Endothelial cell of umbilical vein (primary cell): ENCODE data around the gene ZFR2. TPM values are rescaled to one million over a fixed set of nuclear protein-coding genes. Genes with fewer than 3 reads are reported as not detected.

ENCODE experiments used
- BruUV-seq: library from RNA; stranded (reverse); fragments of 400-500 nt; replicated peaks from 2 replicates; lab custom pipeline; 2021; lab: Mats Ljungman, UMichigan
- CTCF ChIA-PET: fragments of 300-600, 350-600 bp; sonication (Branson Sonifier 250); formaldehyde crosslinking; loops from one replicate; lab custom pipeline; 2021; ENCODE audit warnings: antibody characterized with exemption, inconsistent platforms; lab: Charles Lee
- POLR2A ChIA-PET: fragments of 300-600, 350-600 bp; sonication (Branson Sonifier 250); formaldehyde crosslinking; loops from one replicate; lab custom pipeline; 2021; ENCODE audit warnings: antibody characterized with exemption, inconsistent platforms; lab: Charles Lee
- DNase-seq: peaks from one replicate; pipeline ENCODE4 v3.0.0-alpha.2; 2011; ENCODE audit warnings: low read depth, low spot score
- FAIRE-seq: peaks from 2 replicates; lab custom pipeline; 2011; peaks lifted over from hg19 to GRCh38; lab: Jason Lieb, UNC
- H2AFZ ChIP-seq: 2 replicates; pipeline ENCODE4 v1.6.0; 2012; ENCODE audit warnings: low read depth, low read length, control low read depth, inconsistent platforms
- H3K27ac ChIP-seq: 2 replicates; pipeline ENCODE4 v1.5.1; 2011; ENCODE audit warnings: low read depth, mild to moderate bottlenecking, control low read depth, low read length, moderate library complexity; ENCODE audit not compliant: insufficient read depth
- H3K27me3 ChIP-seq, 2 experiments: 2 replicates each; pipeline versions ENCODE4 v1.6.0 to v1.6.1; 2011; ENCODE audit warnings: low read length in 2 of 2, mixed read lengths in 1 of 2; ENCODE audit not compliant: control insufficient read depth in 2 of 2, insufficient read depth in 2 of 2
- H3K36me3 ChIP-seq, 2 experiments: 2 replicates in 1 of 2; 3 replicates in 1 of 2; pipeline ENCODE4 v1.5.1; 2011; ENCODE audit warnings: low read length in 2 of 2, mild to moderate bottlenecking in 1 of 2, moderate library complexity in 1 of 2; ENCODE audit not compliant: control insufficient read depth in 2 of 2, insufficient read depth in 2 of 2; ENCODE audit errors: extremely low read depth in 1 of 2
- H3K4me1 ChIP-seq: 3 replicates; pipeline ENCODE4 v1.5.1; 2011; ENCODE audit warnings: mild to moderate bottlenecking, low read length; ENCODE audit not compliant: control insufficient read depth, insufficient read depth; ENCODE audit errors: extremely low read depth
- H3K4me2 ChIP-seq: 2 replicates; pipeline ENCODE4 v1.6.1; 2011; ENCODE audit warnings: low read length, control low read depth, mixed read lengths; ENCODE audit not compliant: insufficient read depth
- H3K4me3 ChIP-seq, 3 experiments: fragments of 200-600 bp in 1 of 3; sonication (generic), shearing (Covaris generic) in 1 of 3; replicated peaks in 1 of 3; 2 replicates each; pipeline ENCODE4 v1.5.1; 2011 to 2016; ENCODE audit warnings: control low read depth in 3 of 3, low read length in 3 of 3, mild to moderate bottlenecking in 2 of 3, inconsistent platforms in 1 of 3, low read depth in 1 of 3, moderate library complexity in 1 of 3; ENCODE audit not compliant: insufficient read depth in 1 of 3
- H3K79me2 ChIP-seq: 2 replicates; pipeline ENCODE4 v1.6.0; 2012; ENCODE audit warnings: low read length, inconsistent platforms; ENCODE audit not compliant: control insufficient read depth, insufficient read depth
- H3K9ac ChIP-seq: replicated peaks from 2 replicates; pipeline ENCODE3; 2011; ENCODE audit warnings: low read length, control low read depth; ENCODE audit not compliant: insufficient read depth; ENCODE audit errors: extremely low read depth
- H3K9me1 ChIP-seq: replicated peaks from 3 replicates; pipeline ENCODE4 v1.6.0; 2011; ENCODE audit warnings: mild to moderate bottlenecking, low read length; ENCODE audit not compliant: control insufficient read depth, insufficient read depth; ENCODE audit errors: extremely low read depth
- H3K9me3 ChIP-seq: replicated peaks from 2 replicates; pipeline ENCODE4 v1.5.1; 2012; ENCODE audit warnings: low read length, inconsistent platforms; ENCODE audit not compliant: control insufficient read depth, insufficient read depth
- H4K20me1 ChIP-seq: replicated peaks from 2 replicates; pipeline ENCODE3; 2011; ENCODE audit warnings: mild to moderate bottlenecking, low read length; ENCODE audit not compliant: control insufficient read depth, insufficient read depth; ENCODE audit errors: extremely low read depth
- EZH2 ChIP-seq: IDR thresholded peaks from 2 replicates; pipeline ENCODE4 v1.6.1; 2012; ENCODE audit warnings: borderline replicate concordance, low read depth, mild to moderate bottlenecking, moderate library complexity, low read length, inconsistent platforms; ENCODE audit not compliant: severe bottlenecking
- FOS ChIP-seq: IDR thresholded peaks from 2 replicates; pipeline ENCODE4 v1.6.1; 2011; ENCODE audit warnings: mild to moderate bottlenecking, low read length, moderate library complexity, borderline replicate concordance; ENCODE audit not compliant: insufficient read depth
- GATA2 ChIP-seq: IDR thresholded peaks from 2 replicates; pipeline ENCODE4 v1.7.0; 2011; ENCODE audit warnings: low read depth, mild to moderate bottlenecking, moderate library complexity, mixed read lengths, low read length; ENCODE audit not compliant: insufficient read length, insufficient read depth
- JUN ChIP-seq: IDR thresholded peaks from 2 replicates; pipeline ENCODE4 v1.6.1; 2011; ENCODE audit warnings: borderline replicate concordance, low read depth; ENCODE audit not compliant: insufficient read length, insufficient read depth
- MYC ChIP-seq: IDR thresholded peaks from one replicate; pipeline ENCODE4 v1.6.1; 2011; ENCODE audit warnings: mild to moderate bottlenecking, low read depth, low read length
- POLR2A ChIP-seq: IDR thresholded peaks from 2 replicates; pipeline ENCODE4 v1.6.1; 2012; ENCODE audit warnings: low read depth, mild to moderate bottlenecking, control low read depth, low read length
- POLR2AphosphoS5 ChIP-seq: IDR thresholded peaks from 2 replicates; pipeline ENCODE4 v1.6.1; 2012; ENCODE audit warnings: low read depth, mild to moderate bottlenecking, control low read depth, low read length, moderate library complexity; ENCODE audit not compliant: insufficient read depth
- dilution Hi-C: fragments of 300-500 bp; cut with MboI; formaldehyde crosslinking; loops from one replicate; pipeline ENCODE4 v1.15.0; 2019; ENCODE audit warnings: low sequenced_read_pairs; ENCODE audit not compliant: extremely low pct_ligation_motif_present
- intact Hi-C: fragments of 100-400 bp; cut with micrococcal nuclease; formaldehyde crosslinking; loops from one replicate; pipeline ENCODE4 v1.10.0; 2022
- polyA plus RNA-seq, 4 experiments: library from polyadenylated mRNA; depleted of rRNA in 3 of 4; stranded (reverse) in 3 of 4; unstranded in 1 of 4; fragments of >200 nt; gene quantifications; 2 replicates each; pipeline versions ENCODE4 v1.2.1 to v1.2.3, GENCODE V29; 2011 to 2012; ENCODE audit warnings: missing spikeins in 1 of 4
- total RNA-seq: library from RNA; stranded (reverse); gene quantifications from 2 replicates; pipeline ENCODE4 v1.2.3, GENCODE V29; 2021
- TF ChIP-seq, protein P1 (sequence below), 2 donors: IDR thresholded peaks; 1 replicate in 1 of 2; 2 replicates in 1 of 2; pipeline ENCODE4 v1.5.1; 2011; ENCODE audit warnings: low read length in 2 of 2, mild to moderate bottlenecking in 2 of 2, moderate library complexity in 2 of 2, control low read depth in 1 of 2, inconsistent platforms in 1 of 2, low read depth in 1 of 2; ENCODE audit not compliant: insufficient read depth in 1 of 2; ENCODE audit errors: extremely low read depth in 1 of 2
- TF ChIP-seq, protein P2 (sequence below): IDR thresholded peaks from 2 replicates; pipeline ENCODE4 v1.6.1; 2011; ENCODE audit not compliant: insufficient read depth, insufficient read length

The ZFR2 gene
- total and polyA plus RNA-seq, 2 donors (not counting 3 experiments of a cell fraction or from before 2014, with no cell fraction given) = not detected

DNA sequence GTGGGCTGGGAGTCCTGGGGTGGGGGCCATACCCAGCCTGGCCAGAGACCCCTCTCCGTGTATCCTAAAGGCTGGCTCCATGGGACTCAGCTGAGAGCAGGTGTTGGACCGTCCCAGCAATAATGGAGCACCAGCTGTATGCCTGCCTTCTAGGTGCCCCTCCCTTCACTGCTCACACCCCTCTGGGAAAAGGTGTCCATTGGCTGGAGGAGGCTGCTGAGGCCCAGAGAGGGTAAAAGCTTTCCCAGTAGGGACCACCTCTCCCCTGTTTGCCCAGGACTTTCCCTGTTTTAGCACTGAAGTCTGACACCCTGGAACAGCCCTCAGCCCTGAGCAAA lies 93.5 kb downstream of the ZFR2 start:
- Histone ChIP-seq H3K9ac (no peak overlapping the region), H3K9me3 (no peaks in the 10 kb centered on the region), H4K20me1 (no peaks in the 10 kb centered on the region), H3K4me2 (no peak overlapping the region), H3K4me3 (no peak overlapping the region), H3K79me2 (no peaks in the 10 kb centered on the region), H3K9me1 (no peaks in the 10 kb centered on the region), H3K27me3 (no peaks in the 10 kb centered on the region), H3K27ac (no peak overlapping the region), H3K36me3 (no peaks in the 10 kb centered on the region), H2AFZ (no peak overlapping the region), H3K4me1 (no peaks in the 10 kb centered on the region)
- CTCF ChIA-PET = no interaction called here
- no TSS peak for BruUV-seq
- dilution Hi-C loops (no loop called here), intact Hi-C loops (no loop called here)
- FAIRE-seq = no peak
- POLR2A ChIA-PET = interaction anchor here (0.6 kb wide), 1 partner anchor 1015 kb away, joined by 3 read pairs; no protein-coding TSS in a partner anchor
- DNase-seq = no peak
- TF ChIP-seq, protein P1, sequence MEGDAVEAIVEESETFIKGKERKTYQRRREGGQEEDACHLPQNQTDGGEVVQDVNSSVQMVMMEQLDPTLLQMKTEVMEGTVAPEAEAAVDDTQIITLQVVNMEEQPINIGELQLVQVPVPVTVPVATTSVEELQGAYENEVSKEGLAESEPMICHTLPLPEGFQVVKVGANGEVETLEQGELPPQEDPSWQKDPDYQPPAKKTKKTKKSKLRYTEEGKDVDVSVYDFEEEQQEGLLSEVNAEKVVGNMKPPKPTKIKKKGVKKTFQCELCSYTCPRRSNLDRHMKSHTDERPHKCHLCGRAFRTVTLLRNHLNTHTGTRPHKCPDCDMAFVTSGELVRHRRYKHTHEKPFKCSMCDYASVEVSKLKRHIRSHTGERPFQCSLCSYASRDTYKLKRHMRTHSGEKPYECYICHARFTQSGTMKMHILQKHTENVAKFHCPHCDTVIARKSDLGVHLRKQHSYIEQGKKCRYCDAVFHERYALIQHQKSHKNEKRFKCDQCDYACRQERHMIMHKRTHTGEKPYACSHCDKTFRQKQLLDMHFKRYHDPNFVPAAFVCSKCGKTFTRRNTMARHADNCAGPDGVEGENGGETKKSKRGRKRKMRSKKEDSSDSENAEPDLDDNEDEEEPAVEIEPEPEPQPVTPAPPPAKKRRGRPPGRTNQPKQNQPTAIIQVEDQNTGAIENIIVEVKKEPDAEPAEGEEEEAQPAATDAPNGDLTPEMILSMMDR (IDR thresholded peaks at IDR 0.05; ENCODE audit: extremely low read depth in 1 of 2, insufficient read depth in 1 of 2, low read depth in 1 of 2, low read length in 2 of 2) = no peak
- TF ChIP-seq EZH2 (no peak), FOS (no peak), POLR2AphosphoS5 (no peak), JUN (no peak), GATA2 (no peak), MYC (no peak), POLR2A (no peak)
- TF ChIP-seq, protein P2, sequence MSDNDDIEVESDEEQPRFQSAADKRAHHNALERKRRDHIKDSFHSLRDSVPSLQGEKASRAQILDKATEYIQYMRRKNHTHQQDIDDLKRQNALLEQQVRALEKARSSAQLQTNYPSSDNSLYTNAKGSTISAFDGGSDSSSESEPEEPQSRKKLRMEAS = no peak
